GM23338 (cell line): ENCODE measurements around the gene PIPOX. TPM values are rescaled to one million over a fixed set of nuclear protein-coding genes. Genes with fewer than 3 reads are reported as not detected.

Source experiments
- ATAC-seq: fragments of 200-7000 bp; cut with Tn5 transposase; 3 replicates; pipeline ENCODE4 v1.9.1; 2020
- DNase-seq: peaks from one replicate; pipeline ENCODE4 v3.0.0-alpha.2; 2015; ENCODE audit warnings: low spot score
- H2AFZ ChIP-seq: fragments of 200-600 bp; sonication (generic); 2 replicates; pipeline ENCODE4 v1.8.0; 2016; ENCODE audit warnings: antibody characterized with exemption, mild to moderate bottlenecking, moderate library complexity
- H3F3A ChIP-seq: fragments of 200-600 bp; sonication (generic); replicated peaks from 2 replicates; pipeline ENCODE4 v1.8.0; 2017; ENCODE audit warnings: antibody characterized with exemption, mixed run types, low read depth
- H3K27ac ChIP-seq: fragments of 200-600 bp; sonication (generic); 2 replicates; pipeline ENCODE4 v1.6.1; 2016; ENCODE audit warnings: low read depth
- H3K27me3 ChIP-seq: fragments of 200-600 bp; sonication (generic); 2 replicates; pipeline ENCODE4 v1.8.0; 2016; ENCODE audit warnings: mild to moderate bottlenecking, mixed run types, moderate library complexity; ENCODE audit not compliant: insufficient read depth
- H3K36me3 ChIP-seq: fragments of 200-600 bp; sonication (generic); 2 replicates; pipeline ENCODE4 v1.8.0; 2016; ENCODE audit warnings: mild to moderate bottlenecking; ENCODE audit not compliant: insufficient read depth
- H3K4me1 ChIP-seq: fragments of 200-600 bp; sonication (generic); 2 replicates; pipeline ENCODE4 v1.8.0; 2016; ENCODE audit warnings: mild to moderate bottlenecking, moderate library complexity; ENCODE audit not compliant: insufficient read depth
- H3K4me2 ChIP-seq: fragments of 200-600 bp; sonication (generic); 2 replicates; pipeline ENCODE4 v1.7.1; 2017; ENCODE audit warnings: mixed run types
- H3K4me3 ChIP-seq: fragments of 200-600 bp; sonication (generic); 2 replicates; pipeline ENCODE4 v1.6.1; 2016; ENCODE audit warnings: mixed run types
- H3K79me2 ChIP-seq: fragments of 200-600 bp; sonication (generic); replicated peaks from 2 replicates; pipeline ENCODE4 v1.8.0; 2017; ENCODE audit warnings: mild to moderate bottlenecking; ENCODE audit not compliant: insufficient read depth
- H3K9me2 ChIP-seq: fragments of 200-600 bp; sonication (generic); 2 replicates; pipeline ENCODE4 v1.8.0; 2017; ENCODE audit not compliant: insufficient read depth
- H4K20me1 ChIP-seq: fragments of 200-600 bp; sonication (generic); replicated peaks from 2 replicates; pipeline ENCODE4 v1.8.0; 2017; ENCODE audit warnings: mild to moderate bottlenecking; ENCODE audit not compliant: insufficient read depth
- H3K27ac Mint-ChIP-seq: 2 replicates; pipeline ENCODE4 v1.8.0; 2020; ENCODE audit warnings: inconsistent platforms, mild to moderate bottlenecking, moderate library complexity, mixed read lengths
- H3K27me3 Mint-ChIP-seq: 3 replicates; pipeline ENCODE4 v1.8.0; 2022; ENCODE audit warnings: low read depth, mild to moderate bottlenecking, moderate library complexity, mixed read lengths, inconsistent platforms; ENCODE audit not compliant: insufficient read depth, poor library complexity
- H3K36me3 Mint-ChIP-seq: 3 replicates; pipeline ENCODE4 v1.8.0; 2021; ENCODE audit warnings: low read depth, mild to moderate bottlenecking, inconsistent platforms, moderate library complexity, mixed read lengths
- H3K4me1 Mint-ChIP-seq: 3 replicates; pipeline ENCODE4 v1.8.0; 2020; ENCODE audit warnings: mild to moderate bottlenecking, inconsistent platforms, mixed read lengths
- H3K4me3 Mint-ChIP-seq: 3 replicates; pipeline ENCODE4 v1.8.0; 2021; ENCODE audit warnings: moderate library complexity, mild to moderate bottlenecking, inconsistent platforms, mixed read lengths
- H3K9me3 Mint-ChIP-seq: 3 replicates; pipeline ENCODE4 v1.8.0; 2020; ENCODE audit warnings: moderate library complexity, mild to moderate bottlenecking, inconsistent platforms, mixed read lengths
- EZH2 ChIP-seq: fragments of 200-600 bp; sonication (generic); IDR thresholded peaks from one replicate; pipeline ENCODE4 v1.8.0; 2017; ENCODE audit warnings: antibody characterized with exemption, mild to moderate bottlenecking, low read depth; ENCODE audit not compliant: unreplicated experiment
- EZH2phosphoT487 ChIP-seq: fragments of 200-600 bp; sonication (generic); IDR thresholded peaks from one replicate; pipeline ENCODE4 v1.8.1; 2018; ENCODE audit warnings: antibody characterized with exemption; ENCODE audit not compliant: unreplicated experiment
- JUNB ChIP-seq: IDR thresholded peaks from one replicate; pipeline ENCODE4 v1.6.1; 2016; ENCODE audit warnings: antibody characterized with exemption; ENCODE audit not compliant: unreplicated experiment
- NANOG ChIP-seq: IDR thresholded peaks from 2 replicates; pipeline ENCODE4 v1.6.1; 2016; ENCODE audit warnings: antibody characterized with exemption, borderline replicate concordance
- POLR2AphosphoS5 ChIP-seq: IDR thresholded peaks from 2 replicates; pipeline ENCODE4 v1.6.1; 2016; ENCODE audit warnings: antibody characterized with exemption, low read depth
- STAT1 ChIP-seq: IDR thresholded peaks from one replicate; pipeline ENCODE4 v1.6.1; 2016; ENCODE audit warnings: antibody characterized with exemption; ENCODE audit not compliant: unreplicated experiment
- ZNF114 ChIP-seq: fragments of 250-450 bp; sonication (Bioruptor Pico); IDR thresholded peaks from 2 replicates; pipeline ENCODE4 v1.5.0; 2020; ENCODE audit warnings: mild to moderate bottlenecking, moderate library complexity
- ZNF331 ChIP-seq: fragments of 250-450 bp; sonication (Bioruptor Pico); IDR thresholded peaks from 2 replicates; pipeline ENCODE4 v1.5.0; 2020; ENCODE audit warnings: low read depth, mild to moderate bottlenecking, moderate library complexity
- polyA plus RNA-seq: library from polyadenylated mRNA; unstranded; fragments of >200 nt; fragmentation: Nextera tagmentation; extraction: Ambion mirVana; gene quantifications from 2 replicates; pipeline ENCODE4 v1.2.1, GENCODE V29; 2016
- total RNA-seq: library from RNA; depleted of rRNA; stranded (reverse); fragments of >200 nt; shearing (Covaris generic); gene quantifications from 2 replicates; pipeline ENCODE4 v1.2.3, GENCODE V29; 2014
- TF ChIP-seq, protein P1 (sequence below): IDR thresholded peaks from one replicate; pipeline ENCODE4 v1.6.1; 2018; ENCODE audit warnings: antibody characterized with exemption; ENCODE audit not compliant: unreplicated experiment
- TF ChIP-seq, protein P2 (sequence below): fragments of 250-450 bp; sonication (Bioruptor Pico); IDR thresholded peaks from 2 replicates; pipeline ENCODE4 v1.5.0; 2020; ENCODE audit warnings: mild to moderate bottlenecking, moderate library complexity

PIPOX gene
- total and polyA plus RNA-seq, 2 experiments from 2014 or later = 22.6 to 34.6 TPM

DNA sequence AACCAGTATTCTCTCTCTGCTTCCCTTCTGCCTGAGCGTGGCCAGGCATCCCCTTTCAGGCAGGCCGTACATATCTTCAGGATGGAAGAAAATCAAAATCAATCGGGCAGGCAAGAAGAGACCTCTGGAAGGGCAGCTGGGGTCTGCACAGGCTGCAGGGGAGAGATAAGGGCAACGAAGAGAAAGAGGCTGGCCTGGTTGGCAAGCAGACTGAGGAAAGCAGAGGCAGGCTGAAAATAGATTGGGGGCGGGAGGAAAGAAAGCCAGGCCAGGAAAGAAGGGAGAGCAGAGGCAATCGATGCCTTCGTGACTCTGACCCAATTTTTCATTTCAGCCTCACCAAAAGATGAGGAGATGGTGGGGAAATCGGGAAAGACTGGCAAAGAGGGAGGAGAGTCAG lies 18.1 kb downstream of the PIPOX start (continued):
- TF ChIP-seq, protein P1, sequence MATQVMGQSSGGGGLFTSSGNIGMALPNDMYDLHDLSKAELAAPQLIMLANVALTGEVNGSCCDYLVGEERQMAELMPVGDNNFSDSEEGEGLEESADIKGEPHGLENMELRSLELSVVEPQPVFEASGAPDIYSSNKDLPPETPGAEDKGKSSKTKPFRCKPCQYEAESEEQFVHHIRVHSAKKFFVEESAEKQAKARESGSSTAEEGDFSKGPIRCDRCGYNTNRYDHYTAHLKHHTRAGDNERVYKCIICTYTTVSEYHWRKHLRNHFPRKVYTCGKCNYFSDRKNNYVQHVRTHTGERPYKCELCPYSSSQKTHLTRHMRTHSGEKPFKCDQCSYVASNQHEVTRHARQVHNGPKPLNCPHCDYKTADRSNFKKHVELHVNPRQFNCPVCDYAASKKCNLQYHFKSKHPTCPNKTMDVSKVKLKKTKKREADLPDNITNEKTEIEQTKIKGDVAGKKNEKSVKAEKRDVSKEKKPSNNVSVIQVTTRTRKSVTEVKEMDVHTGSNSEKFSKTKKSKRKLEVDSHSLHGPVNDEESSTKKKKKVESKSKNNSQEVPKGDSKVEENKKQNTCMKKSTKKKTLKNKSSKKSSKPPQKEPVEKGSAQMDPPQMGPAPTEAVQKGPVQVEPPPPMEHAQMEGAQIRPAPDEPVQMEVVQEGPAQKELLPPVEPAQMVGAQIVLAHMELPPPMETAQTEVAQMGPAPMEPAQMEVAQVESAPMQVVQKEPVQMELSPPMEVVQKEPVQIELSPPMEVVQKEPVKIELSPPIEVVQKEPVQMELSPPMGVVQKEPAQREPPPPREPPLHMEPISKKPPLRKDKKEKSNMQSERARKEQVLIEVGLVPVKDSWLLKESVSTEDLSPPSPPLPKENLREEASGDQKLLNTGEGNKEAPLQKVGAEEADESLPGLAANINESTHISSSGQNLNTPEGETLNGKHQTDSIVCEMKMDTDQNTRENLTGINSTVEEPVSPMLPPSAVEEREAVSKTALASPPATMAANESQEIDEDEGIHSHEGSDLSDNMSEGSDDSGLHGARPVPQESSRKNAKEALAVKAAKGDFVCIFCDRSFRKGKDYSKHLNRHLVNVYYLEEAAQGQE = no peak
- TF ChIP-seq EZH2phosphoT487 = no peak

DNA sequence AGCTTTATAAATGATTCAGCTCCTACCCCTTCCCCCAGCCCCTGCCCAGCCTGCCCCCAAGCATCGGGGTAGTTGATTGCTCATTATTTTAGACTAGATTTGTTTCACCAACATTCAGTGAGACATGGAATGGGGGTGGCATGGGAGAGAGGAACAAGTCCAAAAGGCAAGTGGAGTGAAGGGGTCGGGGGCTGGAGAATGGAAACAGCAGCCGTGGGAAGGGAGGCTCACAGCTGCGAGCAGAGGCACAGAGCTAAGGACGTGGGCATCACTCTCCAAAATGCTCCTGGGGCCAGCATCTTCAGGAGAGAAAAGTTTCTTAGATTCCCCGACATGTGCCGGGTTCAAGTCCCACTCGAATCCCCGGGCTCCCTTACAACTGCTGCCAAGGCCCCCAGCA lies 19.3 kb downstream of the PIPOX start:
- Mint-ChIP-seq H3K27me3 (peaks cover 13% of the 10 kb centered on the region), H3K4me1 (peaks cover 52% of the 10 kb centered on the region), H3K4me3 (no peak overlapping the region), H3K27ac (no peak overlapping the region), H3K36me3 (no peaks in the 10 kb centered on the region; the same call in 2 of the 3 replicates), H3K9me3 (no peaks in the 10 kb centered on the region; the same call in 2 of the 3 replicates)
- H4K20me1 ChIP-seq = no peaks in the 10 kb centered on the region
- 0 out of 3 replicates have a peak, but pooled peaks have one; percentile 7 for ATAC-seq
- H3K27me3 ChIP-seq = no peaks in the 10 kb centered on the region
- H3F3A ChIP-seq = no peaks in the 10 kb centered on the region; the same call in 1 of the 2 replicates
- no peak overlapping the region for H3K27ac ChIP-seq
- peak overlapping the region; percentile 9; the same call in 1 of the 2 replicates for H3K4me2 ChIP-seq
- no peaks in the 10 kb centered on the region for H3K79me2 ChIP-seq
- no peaks in the 10 kb centered on the region for H3K36me3 ChIP-seq
- no peak for DNase-seq
- H3K4me1 ChIP-seq = peaks cover 34% of the 10 kb centered on the region
- TF ChIP-seq JUNB (no peak), NANOG (no peak), ZNF114 (CRISPR knock-in tag) (no peak), STAT1 (no peak), POLR2AphosphoS5 (no peak), ZNF331 (no peak), EZH2 (no peak)
- TF ChIP-seq, protein P2, sequence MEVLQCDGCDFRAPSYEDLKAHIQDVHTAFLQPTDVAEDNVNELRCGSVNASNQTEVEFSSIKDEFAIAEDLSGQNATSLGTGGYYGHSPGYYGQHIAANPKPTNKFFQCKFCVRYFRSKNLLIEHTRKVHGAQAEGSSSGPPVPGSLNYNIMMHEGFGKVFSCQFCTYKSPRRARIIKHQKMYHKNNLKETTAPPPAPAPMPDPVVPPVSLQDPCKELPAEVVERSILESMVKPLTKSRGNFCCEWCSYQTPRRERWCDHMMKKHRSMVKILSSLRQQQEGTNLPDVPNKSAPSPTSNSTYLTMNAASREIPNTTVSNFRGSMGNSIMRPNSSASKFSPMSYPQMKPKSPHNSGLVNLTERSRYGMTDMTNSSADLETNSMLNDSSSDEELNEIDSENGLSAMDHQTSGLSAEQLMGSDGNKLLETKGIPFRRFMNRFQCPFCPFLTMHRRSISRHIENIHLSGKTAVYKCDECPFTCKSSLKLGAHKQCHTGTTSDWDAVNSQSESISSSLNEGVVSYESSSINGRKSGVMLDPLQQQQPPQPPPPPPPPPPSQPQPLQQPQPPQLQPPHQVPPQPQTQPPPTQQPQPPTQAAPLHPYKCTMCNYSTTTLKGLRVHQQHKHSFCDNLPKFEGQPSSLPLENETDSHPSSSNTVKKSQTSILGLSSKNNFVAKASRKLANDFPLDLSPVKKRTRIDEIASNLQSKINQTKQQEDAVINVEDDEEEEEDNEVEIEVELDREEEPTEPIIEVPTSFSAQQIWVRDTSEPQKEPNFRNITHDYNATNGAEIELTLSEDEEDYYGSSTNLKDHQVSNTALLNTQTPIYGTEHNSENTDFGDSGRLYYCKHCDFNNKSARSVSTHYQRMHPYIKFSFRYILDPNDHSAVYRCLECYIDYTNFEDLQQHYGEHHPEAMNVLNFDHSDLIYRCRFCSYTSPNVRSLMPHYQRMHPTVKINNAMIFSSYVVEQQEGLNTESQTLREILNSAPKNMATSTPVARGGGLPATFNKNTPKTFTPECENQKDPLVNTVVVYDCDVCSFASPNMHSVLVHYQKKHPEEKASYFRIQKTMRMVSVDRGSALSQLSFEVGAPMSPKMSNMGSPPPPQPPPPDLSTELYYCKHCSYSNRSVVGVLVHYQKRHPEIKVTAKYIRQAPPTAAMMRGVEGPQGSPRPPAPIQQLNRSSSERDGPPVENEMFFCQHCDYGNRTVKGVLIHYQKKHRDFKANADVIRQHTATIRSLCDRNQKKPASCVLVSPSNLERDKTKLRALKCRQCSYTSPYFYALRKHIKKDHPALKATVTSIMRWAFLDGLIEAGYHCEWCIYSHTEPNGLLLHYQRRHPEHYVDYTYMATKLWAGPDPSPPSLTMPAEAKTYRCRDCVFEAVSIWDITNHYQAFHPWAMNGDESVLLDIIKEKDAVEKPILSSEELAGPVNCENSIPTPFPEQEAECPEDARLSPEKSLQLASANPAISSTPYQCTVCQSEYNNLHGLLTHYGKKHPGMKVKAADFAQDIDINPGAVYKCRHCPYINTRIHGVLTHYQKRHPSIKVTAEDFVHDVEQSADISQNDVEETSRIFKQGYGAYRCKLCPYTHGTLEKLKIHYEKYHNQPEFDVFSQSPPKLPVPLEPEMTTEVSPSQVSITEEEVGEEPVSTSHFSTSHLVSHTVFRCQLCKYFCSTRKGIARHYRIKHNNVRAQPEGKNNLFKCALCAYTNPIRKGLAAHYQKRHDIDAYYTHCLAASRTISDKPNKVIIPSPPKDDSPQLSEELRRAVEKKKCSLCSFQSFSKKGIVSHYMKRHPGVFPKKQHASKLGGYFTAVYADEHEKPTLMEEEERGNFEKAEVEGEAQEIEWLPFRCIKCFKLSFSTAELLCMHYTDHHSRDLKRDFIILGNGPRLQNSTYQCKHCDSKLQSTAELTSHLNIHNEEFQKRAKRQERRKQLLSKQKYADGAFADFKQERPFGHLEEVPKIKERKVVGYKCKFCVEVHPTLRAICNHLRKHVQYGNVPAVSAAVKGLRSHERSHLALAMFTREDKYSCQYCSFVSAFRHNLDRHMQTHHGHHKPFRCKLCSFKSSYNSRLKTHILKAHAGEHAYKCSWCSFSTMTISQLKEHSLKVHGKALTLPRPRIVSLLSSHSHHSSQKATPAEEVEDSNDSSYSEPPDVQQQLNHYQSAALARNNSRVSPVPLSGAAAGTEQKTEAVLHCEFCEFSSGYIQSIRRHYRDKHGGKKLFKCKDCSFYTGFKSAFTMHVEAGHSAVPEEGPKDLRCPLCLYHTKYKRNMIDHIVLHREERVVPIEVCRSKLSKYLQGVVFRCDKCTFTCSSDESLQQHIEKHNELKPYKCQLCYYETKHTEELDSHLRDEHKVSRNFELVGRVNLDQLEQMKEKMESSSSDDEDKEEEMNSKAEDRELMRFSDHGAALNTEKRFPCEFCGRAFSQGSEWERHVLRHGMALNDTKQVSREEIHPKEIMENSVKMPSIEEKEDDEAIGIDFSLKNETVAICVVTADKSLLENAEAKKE = no peak
- TF ChIP-seq, protein P1 = no peak
- H3K4me3 ChIP-seq = no peak overlapping the region
- H2AFZ ChIP-seq = 0 out of 2 replicates have a peak overlapping the region, but pooled peaks have one; percentile 8
- no peaks in the 10 kb centered on the region for H3K9me2 ChIP-seq
